ENCODE data around the gene RRP15. TPM values are rescaled to one million over a fixed set of nuclear protein-coding genes. Genes with fewer than 3 reads are reported as not detected.

The RRP15 gene
- total RNA-seq, 4 donors from 2014 or later, result 4.8 to 11.6 (median 6.7) TPM

DNA sequence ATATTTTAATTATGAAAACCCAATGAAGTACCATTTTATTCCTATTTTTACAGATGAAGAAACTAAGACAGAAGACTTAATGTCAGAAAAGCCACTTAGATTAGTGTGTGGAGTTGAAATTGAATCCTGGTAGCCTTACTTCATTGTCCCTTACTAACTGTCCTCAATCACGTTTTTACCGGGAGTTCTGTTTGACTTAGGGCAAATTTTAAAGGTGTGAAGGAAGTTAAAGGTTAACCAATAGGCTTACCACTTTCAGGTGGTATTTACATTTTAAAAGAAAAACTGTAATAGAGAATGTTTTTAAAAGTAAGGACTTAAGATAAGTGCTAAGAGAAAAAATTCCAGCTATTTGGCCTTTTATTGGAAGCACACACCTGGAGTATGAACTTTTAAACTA lies 12.4 kb downstream of the RRP15 start:
- Histone ChIP-seq H3K9me3 (no peaks in the 10 kb centered on the region), H3K4me1 (no peaks in the 10 kb centered on the region), H3K27ac (no peak overlapping the region), H3K36me3 (peaks cover 6% of the 10 kb centered on the region), H3K4me3 (no peak overlapping the region), H3K27me3 (no peaks in the 10 kb centered on the region)
- WGBS, result 87% methylated on average over 2 of the region's 2 CpGs
- no peak for DNase-seq (ENCODE audit: low spot score in 2 of 2)
- TF ChIP-seq POLR2A (IDR thresholded peaks at IDR 0.05) (no peak), POLR2AphosphoS5 (IDR thresholded peaks at IDR 0.05) (no peak), EP300 (IDR thresholded peaks at IDR 0.05) (no peak)
- TF ChIP-seq, protein P1, sequence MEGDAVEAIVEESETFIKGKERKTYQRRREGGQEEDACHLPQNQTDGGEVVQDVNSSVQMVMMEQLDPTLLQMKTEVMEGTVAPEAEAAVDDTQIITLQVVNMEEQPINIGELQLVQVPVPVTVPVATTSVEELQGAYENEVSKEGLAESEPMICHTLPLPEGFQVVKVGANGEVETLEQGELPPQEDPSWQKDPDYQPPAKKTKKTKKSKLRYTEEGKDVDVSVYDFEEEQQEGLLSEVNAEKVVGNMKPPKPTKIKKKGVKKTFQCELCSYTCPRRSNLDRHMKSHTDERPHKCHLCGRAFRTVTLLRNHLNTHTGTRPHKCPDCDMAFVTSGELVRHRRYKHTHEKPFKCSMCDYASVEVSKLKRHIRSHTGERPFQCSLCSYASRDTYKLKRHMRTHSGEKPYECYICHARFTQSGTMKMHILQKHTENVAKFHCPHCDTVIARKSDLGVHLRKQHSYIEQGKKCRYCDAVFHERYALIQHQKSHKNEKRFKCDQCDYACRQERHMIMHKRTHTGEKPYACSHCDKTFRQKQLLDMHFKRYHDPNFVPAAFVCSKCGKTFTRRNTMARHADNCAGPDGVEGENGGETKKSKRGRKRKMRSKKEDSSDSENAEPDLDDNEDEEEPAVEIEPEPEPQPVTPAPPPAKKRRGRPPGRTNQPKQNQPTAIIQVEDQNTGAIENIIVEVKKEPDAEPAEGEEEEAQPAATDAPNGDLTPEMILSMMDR (IDR thresholded peaks at IDR 0.05), result no peak

DNA sequence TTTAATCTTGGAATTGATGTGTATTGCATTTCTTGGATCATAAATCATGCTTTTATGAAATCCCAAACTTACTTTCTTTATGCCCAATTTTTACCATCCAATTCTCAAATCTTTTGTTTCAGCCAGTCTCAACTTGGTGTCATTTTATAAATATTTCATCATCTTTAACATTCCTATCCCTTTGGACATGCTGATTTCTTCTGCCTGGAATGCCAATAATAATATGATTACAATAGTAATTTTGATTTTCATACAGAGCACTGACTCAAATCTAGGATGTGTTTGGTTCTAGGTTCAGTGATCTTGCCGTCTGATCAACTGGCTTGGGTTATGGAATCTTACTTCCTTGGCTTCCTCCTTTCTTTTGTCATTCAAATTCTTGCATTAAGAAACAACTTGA lies 12.8 kb downstream of the RRP15 start:
- no peaks in the 10 kb centered on the region for H3K9me3 ChIP-seq
- no peaks in the 10 kb centered on the region for H3K4me1 ChIP-seq
- H3K27ac ChIP-seq, result no peak overlapping the region
- TF ChIP-seq EP300 (IDR thresholded peaks at IDR 0.05) (no peak), POLR2A (IDR thresholded peaks at IDR 0.05) (no peak), POLR2AphosphoS5 (IDR thresholded peaks at IDR 0.05) (no peak)
- TF ChIP-seq, protein P1 (IDR thresholded peaks at IDR 0.05), result no peak
- peaks cover 6% of the 10 kb centered on the region for H3K36me3 ChIP-seq
- no peak overlapping the region for H3K4me3 ChIP-seq
- DNase-seq (ENCODE audit: low spot score in 2 of 2), result no peak
- 69% methylated on average over 1 of the region's 1 CpG for WGBS
- H3K27me3 ChIP-seq, result no peaks in the 10 kb centered on the region

GRCh38 chr1:218298398-218298797 lies 13.3 kb downstream of the RRP15 start:
- TF ChIP-seq POLR2AphosphoS5 (IDR thresholded peaks at IDR 0.05), result no peak
- TF ChIP-seq EP300 (IDR thresholded peaks at IDR 0.05), result no peak
- TF ChIP-seq, protein P1 (IDR thresholded peaks at IDR 0.05), result no peak
- TF ChIP-seq POLR2A (IDR thresholded peaks at IDR 0.05), result no peak
- 95% methylated on average over 4 of the region's 4 CpGs for WGBS
- DNase-seq (ENCODE audit: low spot score in 2 of 2), result no peak
- Histone ChIP-seq H3K4me3 (no peak overlapping the region), H3K9me3 (no peaks in the 10 kb centered on the region), H3K36me3 (peaks cover 6% of the 10 kb centered on the region), H3K27ac (no peak overlapping the region), H3K27me3 (no peaks in the 10 kb centered on the region), H3K4me1 (no peaks in the 10 kb centered on the region)

- Histone ChIP-seq H3K27me3 (no peaks in the 10 kb centered on the region), H3K36me3 (peaks cover 1% of the 10 kb centered on the region), H3K9me3 (no peaks in the 10 kb centered on the region), H3K27ac (no peak overlapping the region), H3K4me1 (no peaks in the 10 kb centered on the region), H3K4me3 (no peak overlapping the region)
- no peak for TF ChIP-seq POLR2A (IDR thresholded peaks at IDR 0.05)
- TF ChIP-seq, protein P1 (IDR thresholded peaks at IDR 0.05), result peak in 1 of 2 donors; percentile 21
- no peak for DNase-seq (ENCODE audit: low spot score in 2 of 2)
- WGBS, result 57% methylated on average over 2 of the region's 2 CpGs
Measured at GRCh38 chr1:218299416-218299815, 14.3 kb downstream of the RRP15 start.

GRCh38 chr1:218301217-218301616 lies 16.1 kb downstream of the RRP15 start:
- TF ChIP-seq POLR2A (IDR thresholded peaks at IDR 0.05) (no peak), EP300 (IDR thresholded peaks at IDR 0.05) (no peak), POLR2AphosphoS5 (IDR thresholded peaks at IDR 0.05) (no peak)
- WGBS, result 100% methylated on average over 1 of the region's 1 CpG

DNA sequence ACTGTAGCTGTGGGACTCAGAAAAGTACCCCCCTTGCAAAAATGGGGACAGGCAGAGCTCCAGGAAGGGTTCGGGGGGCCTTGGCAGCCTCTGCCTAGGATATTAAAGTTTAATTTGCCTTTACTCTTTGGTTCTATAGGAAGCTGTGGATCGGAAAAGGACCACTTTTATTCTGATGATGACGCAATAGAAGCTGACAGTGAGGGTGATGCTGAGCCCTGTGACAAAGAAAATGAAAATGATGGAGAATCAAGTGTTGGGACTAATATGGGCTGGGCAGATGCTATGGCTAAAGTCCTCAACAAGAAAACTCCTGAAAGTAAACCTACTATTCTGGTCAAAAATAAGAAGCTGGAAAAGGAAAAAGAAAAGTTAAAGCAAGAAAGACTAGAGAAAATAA lies 17.1 kb downstream of the RRP15 start:
- Histone ChIP-seq H3K4me1 (no peaks in the 10 kb centered on the region), H3K27me3 (no peaks in the 10 kb centered on the region), H3K9me3 (no peaks in the 10 kb centered on the region), H3K27ac (no peak overlapping the region), H3K36me3 (peaks cover 12% of the 10 kb centered on the region), H3K4me3 (no peak overlapping the region)
- TF ChIP-seq EP300 (IDR thresholded peaks at IDR 0.05), result no peak
- TF ChIP-seq, protein P1 (IDR thresholded peaks at IDR 0.05), result no peak
- no peak for TF ChIP-seq POLR2AphosphoS5 (IDR thresholded peaks at IDR 0.05)
- no peak for TF ChIP-seq POLR2A (IDR thresholded peaks at IDR 0.05)
- WGBS, result 95% methylated on average over 3 of the region's 3 CpGs
- no peak for DNase-seq (ENCODE audit: low spot score in 2 of 2)

More at GRCh38 chr1:218301217-218301616, 16.1 kb downstream of the RRP15 start:
- no peaks in the 10 kb centered on the region for H3K9me3 ChIP-seq
- no peak for DNase-seq (ENCODE audit: low spot score in 2 of 2)
- no peaks in the 10 kb centered on the region for H3K27me3 ChIP-seq
- no peak overlapping the region for H3K4me3 ChIP-seq
- no peak overlapping the region for H3K27ac ChIP-seq
- peaks cover 11% of the 10 kb centered on the region for H3K36me3 ChIP-seq
- no peaks in the 10 kb centered on the region for H3K4me1 ChIP-seq
